T-cell (primary cell): ENCODE data around the gene RNF125. TPM values are rescaled to one million over a fixed set of nuclear protein-coding genes. Genes with fewer than 3 reads are reported as not detected.

Experiments
- ATAC-seq, 4 experiments: fragments of 200-7000 bp in 3 of 4; fragments of 150-1000 bp in 1 of 4; cut with Tn5 transposase; replicated peaks in 1 of 4; 1 replicate in 3 of 4; 2 replicates in 1 of 4; pipeline ENCODE4 v1.10.0; 2021; ENCODE audit warnings: moderate library complexity in 3 of 4, mild to moderate bottlenecking in 2 of 4, moderate number of reproducible peaks in 1 of 4
- CTCF ChIA-PET, 2 donors: fragments of 300-600 bp; sonication (Branson Sonifier 250); formaldehyde crosslinking; loops; one replicate each; lab custom pipeline; 2022; ENCODE audit warnings: antibody characterized with exemption in 2 of 2; lab: Charles Lee
- POLR2A ChIA-PET, 2 donors: fragments of 300-600 bp; sonication (Branson Sonifier 250); formaldehyde crosslinking; loops; one replicate each; lab custom pipeline; 2022; ENCODE audit warnings: antibody characterized with exemption in 2 of 2; lab: Charles Lee
- DNase-seq, 35 experiments: peaks; one replicate each; pipeline versions ENCODE4 v3.0.0 to v3.0.0-alpha.2; 2013 to 2023
- H3K27ac ChIP-seq: one replicate; pipeline ENCODE4 v1.5.1; 2013; ENCODE audit warnings: low read length
- H3K27me3 ChIP-seq, 2 experiments: replicated peaks in 1 of 2; 1 replicate in 1 of 2; 2 replicates in 1 of 2; pipeline versions ENCODE4 v1.6.1 to v1.7.0; 2013; ENCODE audit warnings: low read length in 1 of 2, mixed read lengths in 1 of 2; ENCODE audit not compliant: control insufficient read depth in 2 of 2, insufficient read depth in 2 of 2; ENCODE audit errors: extremely low read depth in 1 of 2
- H3K36me3 ChIP-seq, 2 donors: 1 replicate in 1 of 2; 2 replicates in 1 of 2; pipeline versions ENCODE4 v1.6.1 to v1.7.0; 2013; ENCODE audit warnings: low read length in 1 of 2; ENCODE audit not compliant: control insufficient read depth in 2 of 2, insufficient read depth in 1 of 2; ENCODE audit errors: extremely low read depth in 1 of 2
- H3K4me1 ChIP-seq, 2 experiments: 1 replicate in 1 of 2; 2 replicates in 1 of 2; pipeline versions ENCODE4 v1.6.1 to v1.7.0; 2013; ENCODE audit warnings: low read length in 2 of 2, mixed read lengths in 1 of 2; ENCODE audit not compliant: insufficient read depth in 2 of 2, control insufficient read depth in 1 of 2; ENCODE audit errors: extremely low read depth in 1 of 2
- H3K4me3 ChIP-seq, 2 donors: 1 replicate in 1 of 2; 2 replicates in 1 of 2; pipeline versions ENCODE4 v1.5.1 to v1.7.0; 2013; ENCODE audit warnings: mild to moderate bottlenecking in 2 of 2, low read length in 1 of 2, moderate library complexity in 1 of 2; ENCODE audit not compliant: control insufficient read depth in 1 of 2; ENCODE audit errors: extremely low read depth in 1 of 2
- H3K9me3 ChIP-seq: 2 replicates; pipeline ENCODE4 v1.7.0; 2013
- H3K27ac Mint-ChIP-seq, 2 donors: one replicate each; pipeline ENCODE4 v1.8.0; 2020 to 2021; ENCODE audit warnings: mild to moderate bottlenecking in 2 of 2, mixed read lengths in 2 of 2
- H3K27me3 Mint-ChIP-seq, 2 donors: one replicate each; pipeline ENCODE4 v1.8.0; 2021 to 2022; ENCODE audit warnings: mixed read lengths in 2 of 2
- H3K36me3 Mint-ChIP-seq: one replicate; pipeline ENCODE4 v1.8.0; 2021; ENCODE audit warnings: mixed read lengths
- H3K4me1 Mint-ChIP-seq, 3 donors: one replicate each; pipeline ENCODE4 v1.8.0; 2020 to 2022; ENCODE audit warnings: mixed read lengths in 3 of 3, mild to moderate bottlenecking in 1 of 3
- H3K4me3 Mint-ChIP-seq, 3 donors: one replicate each; pipeline ENCODE4 v1.8.0; 2020 to 2022; ENCODE audit warnings: mild to moderate bottlenecking in 3 of 3, mixed read lengths in 3 of 3, moderate library complexity in 3 of 3
- H3K9me3 Mint-ChIP-seq, 3 donors: one replicate each; pipeline ENCODE4 v1.8.0; 2020 to 2022; ENCODE audit warnings: mixed read lengths in 3 of 3
- WGBS: methylation state at CpG from one replicate; pipeline ENCODE4 v1.1.5; 2013; ENCODE audit warnings: missing lambda C conversion rate; ENCODE audit not compliant: insufficient coverage; 5-methylcytosine and 5-hydroxymethylcytosine counted together
- total RNA-seq, 35 experiments: library from RNA in 6 of 35; stranded (reverse) in 6 of 35; fragments of 120-200 nt in 1 of 35; gene quantifications; one replicate each; pipeline versions ENCODE4 v1.2.1 to v1.2.4 and lab custom pipeline; 2013 to 2026

The RNF125 gene
- total RNA-seq, 5 donors from 2014 or later (not counting 1 experiment from before 2014, with no cell fraction given), result 33.6 to 70.1 (median 37.4) TPM

DNA sequence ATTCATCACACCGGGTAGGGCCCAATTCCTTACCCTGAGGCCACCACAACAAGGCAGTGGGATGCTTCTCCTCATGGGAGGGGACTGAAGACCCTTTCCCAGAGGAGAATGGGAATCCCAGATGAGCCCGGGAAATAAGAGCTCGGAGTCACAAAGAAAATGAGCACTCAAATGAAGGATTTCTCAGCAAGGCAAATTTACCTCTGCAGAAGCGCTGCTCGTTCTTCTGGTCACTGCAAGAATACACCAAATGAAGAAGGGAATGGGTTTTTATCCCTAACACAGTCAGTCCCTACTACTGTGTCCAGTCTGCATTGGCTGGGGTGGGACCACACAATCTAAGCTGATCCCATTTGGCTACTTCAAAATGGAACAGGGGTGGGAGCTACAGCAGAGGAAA is 40.0 kb upstream of the RNF125 start:
- DNase-seq (no peak), ATAC-seq (no peak)
- Mint-ChIP-seq H3K36me3 (peaks cover 7% of the 10 kb centered on the region), H3K4me1 (peaks cover 7 to 11% (median 9%) of the 10 kb centered on the region in 3 donors), H3K9me3 (peaks cover 9 to 27% (median 24%) of the 10 kb centered on the region in 3 donors), H3K27ac (no peak overlapping the region), H3K27me3 (no peaks in the 10 kb centered on the region), H3K4me3 (no peak overlapping the region)
- WGBS, result 94% methylated on average over 2 of the region's 5 CpGs
- ChIA-PET CTCF (interaction anchor here in 1 of 2 donors (1.5 kb wide), 1 partner anchor 94 kb away, joined by 4 read pairs; no protein-coding TSS in a partner anchor), POLR2A (interaction anchor here in 1 of 2 donors (0.6 kb wide), 1 partner anchor 17 kb away, joined by 9 read pairs; no protein-coding TSS in a partner anchor)
- Histone ChIP-seq H3K27ac (no peak overlapping the region), H3K4me1 (peaks cover 0 to 9% of the 10 kb centered on the region in 2 experiments), H3K36me3 (no peaks in the 10 kb centered on the region), H3K9me3 (no peaks in the 10 kb centered on the region), H3K4me3 (no peak overlapping the region), H3K27me3 (no peaks in the 10 kb centered on the region)

GRCh38 chr18:31979714-31980113 is 38.9 kb upstream of the RNF125 start:
- ChIA-PET CTCF (interaction anchor here in 1 of 2 donors (1.5 kb wide), 1 partner anchor 92 kb away, joined by 4 read pairs; no protein-coding TSS in a partner anchor), POLR2A (interaction anchor here in 1 of 2 donors (0.5 to 0.6 kb wide), 2 partner anchors 67 to 74 kb away, joined by 9 to 13 read pairs; no protein-coding TSS in a partner anchor)
- no peak overlapping the region for H3K27ac Mint-ChIP-seq
- peaks cover 18 to 22% (median 20%) of the 10 kb centered on the region in 3 donors for H3K4me1 Mint-ChIP-seq
- no peaks in the 10 kb centered on the region for H3K27me3 ChIP-seq
- DNase-seq (no peak), ATAC-seq (no peak)
- no peak overlapping the region for H3K4me3 Mint-ChIP-seq
- H3K4me1 ChIP-seq, result peaks cover 4 to 16% of the 10 kb centered on the region in 2 experiments
- H3K4me3 ChIP-seq, result no peak overlapping the region
- H3K36me3 ChIP-seq, result no peaks in the 10 kb centered on the region
- no peaks in the 10 kb centered on the region for H3K9me3 ChIP-seq
- no peak overlapping the region for H3K27ac ChIP-seq
- H3K9me3 Mint-ChIP-seq, result peaks cover 1 to 19% (median 16%) of the 10 kb centered on the region in 3 donors
- H3K36me3 Mint-ChIP-seq, result peaks cover 3% of the 10 kb centered on the region
- no peaks in the 10 kb centered on the region for H3K27me3 Mint-ChIP-seq
- WGBS, result no CpG with 5 or more reads among the region's 2 CpGs

DNA sequence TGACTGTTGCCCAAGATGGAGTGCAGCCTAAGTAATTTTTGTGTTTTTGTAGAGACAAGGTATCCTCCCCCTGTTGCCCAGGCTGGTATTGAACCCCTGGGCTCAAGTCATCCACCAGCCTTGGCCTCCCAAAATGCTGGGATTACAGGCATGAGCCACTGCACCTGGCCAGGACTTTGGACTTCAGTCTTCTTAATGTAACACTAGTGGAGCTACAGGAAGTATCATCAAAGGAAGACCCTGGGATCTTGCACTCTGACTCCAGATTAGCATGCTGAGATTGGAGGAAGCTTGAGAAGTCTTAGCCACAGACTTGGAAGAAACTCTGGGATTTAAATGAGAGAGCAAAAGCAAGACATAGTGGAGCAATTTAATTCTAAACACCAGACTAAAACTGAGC is 37.8 kb upstream of the RNF125 start:
- Mint-ChIP-seq H3K4me3 (no peak overlapping the region), H3K9me3 (peaks cover 0 to 11% (median 9%) of the 10 kb centered on the region in 3 donors), H3K27ac (no peak overlapping the region), H3K27me3 (no peaks in the 10 kb centered on the region), H3K4me1 (peaks cover 22 to 27% (median 24%) of the 10 kb centered on the region in 3 donors), H3K36me3 (peaks cover 2% of the 10 kb centered on the region)
- CTCF ChIA-PET, result no interaction called here
- DNase-seq (no peak), ATAC-seq (no peak)
- Histone ChIP-seq H3K9me3 (no peaks in the 10 kb centered on the region), H3K4me3 (no peak overlapping the region), H3K4me1 (peaks cover 8 to 16% of the 10 kb centered on the region in 2 experiments), H3K27ac (no peak overlapping the region), H3K36me3 (no peaks in the 10 kb centered on the region), H3K27me3 (no peaks in the 10 kb centered on the region)
- POLR2A ChIA-PET, result no interaction called here

- Mint-ChIP-seq H3K27ac (peak overlapping the region in 1 of 2 donors; percentile 72), H3K27me3 (no peaks in the 10 kb centered on the region)
- no peak for ATAC-seq
Measured at GRCh38 chr18:31983020-31983419, 35.6 kb upstream of the RNF125 start.

DNA sequence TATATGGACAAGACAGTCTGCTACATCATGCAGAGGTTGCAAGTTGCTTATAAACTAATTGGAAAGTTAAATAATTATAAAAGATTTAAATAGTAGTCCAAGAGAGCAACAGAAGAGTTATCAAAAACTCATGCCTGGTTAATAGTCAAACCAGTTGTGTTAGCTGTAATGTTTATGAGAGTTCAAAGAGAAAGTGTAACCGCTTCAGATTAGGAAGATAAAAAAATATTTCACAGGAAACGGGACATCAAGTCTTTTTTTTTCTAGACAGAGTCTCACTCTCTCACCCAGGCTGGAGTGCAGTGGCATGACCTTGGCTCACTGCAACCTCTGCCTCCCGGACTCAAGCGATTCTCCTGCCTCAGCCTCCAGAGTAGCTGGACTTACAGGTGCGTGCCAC is 34.6 kb upstream of the RNF125 start:
- Histone ChIP-seq H3K36me3 (no peaks in the 10 kb centered on the region), H3K27ac (no peak overlapping the region), H3K4me1 (peaks cover 8 to 16% of the 10 kb centered on the region in 2 experiments), H3K9me3 (no peaks in the 10 kb centered on the region), H3K27me3 (no peaks in the 10 kb centered on the region), H3K4me3 (no peak overlapping the region)
- CTCF ChIA-PET, result no interaction called here
- Mint-ChIP-seq H3K27ac (peak overlapping the region in 1 of 2 donors; percentile 58), H3K36me3 (no peaks in the 10 kb centered on the region), H3K4me3 (no peak overlapping the region), H3K9me3 (peaks cover 0 to 5% (median under 1%) of the 10 kb centered on the region in 3 donors), H3K4me1 (peaks cover 22 to 27% (median 24%) of the 10 kb centered on the region in 3 donors), H3K27me3 (no peaks in the 10 kb centered on the region)
- DNase-seq (peak in 1 of 35 experiments; percentile 34), ATAC-seq (peak in 3 of 4 experiments; percentile 36 to 49 (median 42))
- POLR2A ChIA-PET, result interaction anchor here in 1 of 2 donors (0.6 kb wide), 1 partner anchor 59 kb away, joined by 3 read pairs; no protein-coding TSS in a partner anchor
- 0% methylated on average over 1 of the region's 5 CpGs for WGBS

More at GRCh38 chr18:31983020-31983419, 35.6 kb upstream of the RNF125 start:
- no peak overlapping the region for H3K27ac ChIP-seq
- POLR2A ChIA-PET, result no interaction called here
- Mint-ChIP-seq H3K4me3 (peak overlapping the region in 1 of 3 donors; percentile 31), H3K4me1 (peaks cover 22 to 27% (median 24%) of the 10 kb centered on the region in 3 donors), H3K9me3 (peaks cover 0 to 11% (median 6%) of the 10 kb centered on the region in 3 donors), H3K36me3 (peaks cover 2% of the 10 kb centered on the region)
- H3K4me3 ChIP-seq, result no peak overlapping the region
- WGBS, result 86% methylated on average over 2 of the region's 3 CpGs
- H3K27me3 ChIP-seq, result no peaks in the 10 kb centered on the region
- H3K36me3 ChIP-seq, result no peaks in the 10 kb centered on the region
- no peak for DNase-seq
- no peaks in the 10 kb centered on the region for H3K9me3 ChIP-seq
- peaks cover 8 to 16% of the 10 kb centered on the region in 2 experiments for H3K4me1 ChIP-seq
- CTCF ChIA-PET, result no interaction called here

GRCh38 chr18:31990823-31991222 is 27.8 kb upstream of the RNF125 start:
- H3K4me3 Mint-ChIP-seq, result no peak overlapping the region
- no peaks in the 10 kb centered on the region for H3K9me3 Mint-ChIP-seq
- Histone ChIP-seq H3K9me3 (no peaks in the 10 kb centered on the region), H3K27ac (no peak overlapping the region), H3K4me1 (no peaks in the 10 kb centered on the region), H3K27me3 (no peaks in the 10 kb centered on the region), H3K4me3 (no peak overlapping the region), H3K36me3 (no peaks in the 10 kb centered on the region)
- no peak for ATAC-seq
- CTCF ChIA-PET, result interaction anchor here (0.7 kb wide), 2 partner anchors 27 to 486 kb away, joined by 4 to 8 read pairs; no protein-coding TSS in a partner anchor
- DNase-seq, result no peak
- H3K27me3 Mint-ChIP-seq, result no peaks in the 10 kb centered on the region
- no peak overlapping the region for H3K27ac Mint-ChIP-seq
- POLR2A ChIA-PET, result no interaction called here
- H3K36me3 Mint-ChIP-seq, result no peaks in the 10 kb centered on the region
- H3K4me1 Mint-ChIP-seq, result peaks cover 0 to 3% (median 0%) of the 10 kb centered on the region in 3 donors
- WGBS, result 94% methylated on average over 2 of the region's 2 CpGs
